ENCODE measurements around the gene HOOK2.
A peak's percentile ranks its signal among the peaks of the same experiment; 100 is the strongest.

HOOK2 gene

DNA sequence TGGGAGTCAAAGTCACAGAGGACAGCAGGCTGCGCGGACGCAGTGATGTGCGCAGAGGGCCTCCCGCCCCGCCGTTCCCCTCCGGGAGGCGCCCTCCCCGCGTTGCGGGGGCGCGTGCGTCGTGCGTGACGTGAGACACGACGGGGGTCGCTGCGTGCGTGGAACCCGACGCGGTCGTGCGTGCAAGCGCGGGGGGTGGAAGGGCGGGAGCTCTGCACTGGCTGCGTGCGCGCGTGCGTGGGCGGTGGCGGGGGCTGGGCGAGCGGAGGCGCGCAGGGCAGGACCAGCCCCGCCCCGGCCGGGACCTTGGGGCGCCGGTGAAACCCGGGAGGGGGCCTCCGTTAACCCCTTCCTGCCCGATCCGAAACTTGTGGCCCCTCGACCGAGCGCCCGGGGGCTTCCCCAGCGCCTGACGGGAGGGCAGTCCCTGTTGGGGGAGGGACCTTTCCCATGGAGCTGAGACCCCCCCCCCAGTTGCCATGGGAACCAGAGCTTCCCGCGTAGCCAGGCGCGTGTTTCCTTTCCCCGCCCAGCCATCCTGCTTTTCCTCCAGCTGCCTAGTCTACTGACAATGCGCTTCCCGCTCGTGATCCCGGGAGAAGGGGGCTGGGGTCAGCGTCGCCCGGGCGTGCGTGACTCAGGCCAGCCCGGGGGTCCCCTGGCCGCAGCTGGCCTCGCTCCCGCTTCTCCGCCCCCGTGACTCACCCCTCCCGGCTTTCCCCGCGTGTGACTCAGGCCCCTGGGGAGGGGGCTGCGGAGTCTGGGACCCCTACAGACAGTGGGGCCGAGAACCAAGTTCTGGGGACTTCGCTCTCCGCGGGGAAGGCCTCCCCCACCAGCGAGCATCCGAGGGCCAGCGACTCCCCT, 7.3 kb upstream of the HOOK2 start:
- peak; percentile 94 for DNase-seq

GRCh38 chr19:12782174-12782423, 6.7 kb upstream of the HOOK2 start:
- no peak for DNase-seq

- peak; percentile 54 for DNase-seq
Measured at GRCh38 chr19:12779162-12779993, 4.0 kb upstream of the HOOK2 start.

DNA sequence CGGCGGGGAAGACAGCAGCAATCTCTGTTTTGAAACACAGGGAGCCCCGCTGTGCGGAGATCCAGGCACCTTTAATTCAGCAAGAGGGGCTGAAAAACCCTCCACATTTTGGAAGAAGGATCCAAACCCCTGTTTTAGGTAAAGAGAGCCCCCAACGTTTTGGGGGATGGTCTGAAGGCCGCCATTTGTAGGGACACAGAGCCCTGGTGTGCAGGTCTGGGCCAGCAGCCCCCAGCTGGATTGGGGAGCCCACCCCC, 3.5 kb upstream of the HOOK2 start:
- no peak for DNase-seq

DNA sequence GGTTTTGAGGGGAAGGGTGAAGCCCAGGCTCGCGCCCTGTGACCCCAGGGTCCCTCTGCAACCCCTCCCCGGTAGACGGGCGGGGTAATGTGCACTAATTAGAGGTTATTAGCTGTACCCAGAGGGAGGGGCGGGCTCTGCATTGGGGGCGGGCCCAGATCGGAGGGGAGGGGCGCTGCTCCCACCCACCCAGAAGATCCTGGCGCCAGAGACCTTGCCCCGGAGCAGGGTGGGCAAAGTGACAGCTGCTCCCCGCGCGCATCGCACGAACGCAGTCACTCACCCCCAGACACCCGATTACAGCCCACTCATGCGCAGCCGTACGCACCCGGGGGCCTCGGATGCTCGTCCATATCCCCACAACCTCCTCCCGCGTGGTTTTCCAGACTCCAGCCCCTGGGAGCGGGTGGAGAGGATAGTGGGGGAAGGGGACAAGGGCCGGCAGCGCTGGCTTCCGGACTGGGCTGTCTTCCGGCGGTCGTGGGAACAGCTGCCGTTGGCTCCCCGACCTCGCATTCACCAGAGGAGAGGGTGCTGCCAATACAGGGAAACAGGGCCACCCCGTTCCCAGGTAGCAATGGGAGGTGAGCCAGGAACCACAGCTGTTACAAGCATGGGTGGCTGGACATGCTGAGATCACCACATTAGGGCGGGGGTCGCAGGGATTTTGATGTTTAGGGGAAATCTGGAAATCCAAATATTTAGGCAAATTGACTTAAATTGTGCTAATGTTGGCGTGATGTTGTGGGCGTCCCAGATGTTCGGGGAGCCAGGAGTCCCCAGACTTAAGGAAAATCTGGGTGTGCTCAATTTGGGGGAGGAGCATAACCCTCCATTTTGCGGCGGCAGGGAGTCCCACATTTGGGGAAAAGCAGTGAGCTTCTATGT, 2.9 kb upstream of the HOOK2 start:
- peak; percentile 69 for DNase-seq

DNA sequence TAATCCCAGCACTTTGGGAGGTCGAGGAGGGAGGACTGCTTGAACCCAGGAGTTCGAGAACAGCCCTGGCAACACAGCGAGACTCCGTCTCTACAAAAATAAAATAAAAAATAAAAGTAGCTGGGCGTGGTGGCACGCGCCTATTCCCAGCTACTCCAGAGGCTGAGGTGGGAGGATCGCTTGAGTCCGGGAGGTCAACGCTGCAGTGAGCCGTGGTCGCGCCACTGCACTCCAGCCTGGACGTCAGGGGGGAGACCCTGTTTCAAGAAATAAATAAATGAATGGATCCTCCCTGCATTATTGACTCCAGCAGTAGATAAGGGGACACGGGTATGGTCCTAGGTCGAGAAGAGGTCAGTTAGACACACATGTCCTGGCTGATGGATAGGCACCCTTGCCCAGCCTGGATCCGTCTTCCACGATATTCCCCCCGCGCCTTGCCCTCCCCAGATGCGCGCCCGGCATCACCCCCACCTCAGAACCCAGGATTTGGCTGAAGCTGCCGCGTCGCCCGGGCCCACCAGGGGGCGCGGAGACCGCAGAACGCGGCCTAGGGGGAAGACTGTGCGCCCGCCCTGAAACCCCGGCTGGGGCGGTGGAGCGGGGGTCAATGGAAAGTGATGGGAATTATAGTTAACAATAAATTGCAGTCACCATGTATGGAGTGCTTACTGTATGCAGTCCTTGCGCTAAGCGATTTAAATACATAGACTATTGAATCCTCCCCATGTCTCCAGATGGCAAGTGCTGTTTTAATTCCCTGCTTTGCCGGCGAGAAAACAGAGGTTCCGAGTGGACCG, 2.1 kb upstream of the HOOK2 start:
- DNase-seq, result peak; percentile 92

- DNase-seq, result no peak
Measured at GRCh38 chr19:12773571-12773970, 1.8 kb downstream of the HOOK2 start.

DNA sequence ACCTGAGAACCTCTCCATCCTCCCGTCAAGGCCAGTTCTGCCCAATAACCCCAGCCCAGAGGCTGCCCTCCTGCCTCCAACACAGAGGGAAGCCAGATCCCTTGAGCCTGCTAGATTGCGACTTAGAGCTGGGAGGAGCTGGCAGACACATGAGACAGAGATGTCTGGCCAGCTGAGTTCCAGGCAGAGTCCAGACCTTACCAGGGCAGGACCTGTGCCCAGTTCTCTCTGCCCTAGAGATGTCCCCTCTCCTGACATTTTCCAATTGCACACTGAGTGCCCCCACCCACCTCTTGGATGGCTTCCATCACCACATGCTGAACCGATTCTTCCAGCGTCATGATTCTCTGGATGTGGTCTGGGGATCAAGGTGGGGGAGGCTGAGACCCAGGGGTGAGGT, 3.0 kb downstream of the HOOK2 start:
- DNase-seq, result no peak

GRCh38 chr19:12770922-12771321, 4.4 kb downstream of the HOOK2 start:
- DNase-seq, result no peak

DNA sequence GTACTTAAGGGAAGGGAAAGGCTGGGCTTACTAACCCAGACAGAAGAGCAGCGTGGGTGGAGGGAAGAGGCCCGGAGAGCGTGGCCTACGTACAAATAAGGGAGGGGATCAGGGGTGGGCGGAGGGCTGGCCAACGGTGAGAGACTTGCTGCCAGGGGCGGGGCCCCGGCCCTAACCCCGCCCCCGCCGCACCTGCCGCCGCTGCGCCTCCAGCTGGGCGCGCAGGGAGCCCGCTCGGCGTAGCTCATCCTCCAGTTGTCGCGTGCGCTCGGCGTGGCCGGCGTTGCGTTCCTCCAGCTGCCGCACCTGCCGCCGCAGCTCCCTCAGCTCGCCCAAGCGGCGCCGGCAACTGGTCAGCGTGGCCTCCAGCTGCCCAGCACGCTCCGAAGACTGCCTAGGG, 5.7 kb downstream of the HOOK2 start:
- peak; percentile 54 for DNase-seq

GRCh38 chr19:12767666-12768065, 7.7 kb downstream of the HOOK2 start:
- DNase-seq, result no peak

- DNase-seq, result no peak
Measured at GRCh38 chr19:12767150-12767549, 8.2 kb downstream of the HOOK2 start.

DNA sequence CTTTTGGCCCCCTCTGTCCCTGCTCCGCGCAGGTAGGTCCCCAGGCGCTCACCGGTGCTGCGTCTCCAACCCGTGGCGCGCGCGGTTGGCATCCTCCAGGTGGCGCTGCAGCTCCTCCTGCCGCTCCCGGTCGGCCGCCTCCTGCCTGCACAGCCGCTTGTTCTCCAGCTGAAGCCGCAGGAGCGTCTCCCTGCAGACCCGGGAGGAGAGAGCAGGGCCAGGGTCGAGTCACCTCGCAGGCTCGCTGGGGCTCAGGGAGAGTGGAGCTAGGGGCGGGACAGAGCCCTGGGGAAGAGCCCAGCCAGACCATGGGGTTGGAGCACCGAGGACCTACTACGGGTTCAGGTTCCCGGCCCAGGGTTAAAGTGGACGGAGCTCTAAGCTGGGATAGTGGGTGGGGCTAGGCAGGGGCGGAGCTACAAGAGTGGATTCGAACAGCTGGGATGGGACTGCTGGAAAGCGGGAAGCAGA, 9.3 kb downstream of the HOOK2 start:
- peak; percentile 88 for DNase-seq

GRCh38 chr19:12764698-12765097, 10.7 kb downstream of the HOOK2 start:
- DNase-seq, result no peak

- no peak for DNase-seq
Measured at GRCh38 chr19:12763100-12763499, 12.3 kb downstream of the HOOK2 start.

- no peak for DNase-seq
Measured at GRCh38 chr19:12759686-12760085, 15.7 kb downstream of the HOOK2 start.

DNA sequence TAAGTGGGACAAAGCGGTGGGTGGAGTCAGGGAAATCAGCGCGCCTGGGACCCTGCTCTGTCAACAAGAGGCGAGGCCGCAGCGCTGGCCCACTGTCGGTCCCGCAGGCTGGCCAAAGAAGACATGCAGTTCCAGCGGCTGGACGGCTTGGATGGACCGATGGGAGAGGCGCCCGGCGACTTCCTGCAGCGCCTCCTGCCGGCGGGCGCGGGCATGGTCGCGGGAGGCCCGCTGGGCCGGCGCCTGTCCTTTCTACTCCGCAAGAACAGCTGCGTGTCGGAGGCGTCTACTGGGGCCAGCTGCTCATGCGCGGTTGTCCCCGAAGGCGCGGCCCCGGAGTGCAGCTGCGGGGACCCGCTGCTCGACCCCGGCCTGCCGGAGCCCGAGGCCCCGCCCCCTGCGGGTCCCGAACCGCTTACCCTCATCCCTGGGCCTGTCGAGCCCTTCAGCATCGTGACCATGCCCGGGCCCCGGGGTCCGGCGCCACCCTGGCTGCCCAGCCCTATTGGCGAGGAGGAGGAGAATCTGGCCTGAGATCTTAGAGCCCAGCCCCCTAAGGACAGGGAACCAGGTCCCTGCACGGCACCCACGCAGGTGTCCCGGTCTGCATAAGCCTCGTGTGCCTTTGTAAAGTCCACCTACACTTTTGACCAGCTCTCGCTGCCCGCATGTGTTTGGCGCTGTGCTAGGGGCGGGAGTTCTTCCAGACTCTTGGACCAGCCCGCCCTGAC, 17.6 kb downstream of the HOOK2 start:
- DNase-seq, result peak; percentile 82

DNA sequence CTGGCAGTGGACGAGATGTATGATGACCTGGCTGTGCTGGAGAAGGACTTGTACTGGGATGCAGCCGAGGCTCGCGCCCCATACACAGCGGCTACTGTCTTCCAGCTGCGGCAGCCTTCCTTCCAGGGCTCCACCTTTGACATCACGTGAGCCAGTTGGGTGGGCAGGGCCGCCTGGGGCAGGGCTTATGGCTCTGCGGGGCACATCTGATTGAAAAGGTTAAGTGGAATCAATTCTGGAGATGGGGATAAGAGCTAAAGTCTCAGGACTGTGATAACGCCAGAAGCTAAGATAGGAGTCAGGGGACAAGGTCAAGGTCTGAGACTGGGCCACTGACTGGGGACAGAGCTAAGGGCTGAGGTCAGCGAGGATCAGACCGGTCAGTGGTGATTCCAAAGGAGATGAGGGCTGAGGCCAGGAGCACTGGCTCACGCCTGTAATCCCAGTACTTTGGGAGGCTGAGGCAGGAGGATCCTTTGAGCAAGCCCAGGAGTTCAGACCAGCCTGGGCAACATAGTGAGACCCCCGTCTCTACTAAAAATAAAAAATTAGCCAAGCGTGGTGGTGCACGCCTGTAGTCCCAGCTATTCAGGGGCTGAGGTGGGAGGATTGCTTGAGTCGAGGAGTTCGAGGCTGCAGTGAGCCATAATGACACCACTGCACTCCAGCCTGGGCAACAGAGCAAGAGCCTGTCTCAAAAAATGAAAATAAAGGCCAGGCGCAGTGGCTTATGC, 19.0 kb downstream of the HOOK2 start:
- DNase-seq, result no peak

- DNase-seq, result no peak
Measured at GRCh38 chr19:12754465-12755196, 20.7 kb downstream of the HOOK2 start.

GRCh38 chr19:12752056-12752781, 23.1 kb downstream of the HOOK2 start:
- no peak for DNase-seq
